HG02678 (cell line): ENCODE data around the gene TP53I3.
"Not testable (repeated sequence)": the region's sequence is repeated elsewhere in the genome, so short reads cannot be mapped to it uniquely, and the experiment has no call there.

ENCODE experiments used
- ATAC-seq: cut with Tn5 transposase; IDR thresholded peaks from one replicate; pipeline ENCODE4 v1.9.1; 2021; ENCODE audit warnings: mild to moderate bottlenecking, moderate library complexity; ENCODE audit not compliant: unreplicated experiment

Gene TP53I3

GRCh38 chr2:24058564-24059271 is 25.9 kb downstream of the TP53I3 start:
- ATAC-seq = no peak

- no peak for ATAC-seq
Observed at GRCh38 chr2:24055750-24056149, 28.9 kb downstream of the TP53I3 start.

GRCh38 chr2:24054366-24055010 is 30.1 kb downstream of the TP53I3 start:
- no peak for ATAC-seq

GRCh38 chr2:24052951-24053350 is 31.7 kb downstream of the TP53I3 start:
- ATAC-seq = no peak

GRCh38 chr2:24051833-24052232 is 32.8 kb downstream of the TP53I3 start:
- ATAC-seq = no peak

- no peak for ATAC-seq
Observed at GRCh38 chr2:24050041-24050979, 34.3 kb downstream of the TP53I3 start.

- no peak for ATAC-seq
Observed at GRCh38 chr2:24049485-24050021, 35.1 kb downstream of the TP53I3 start, which contains the start of gene FKBP1B. TSS of gene FKBP1B (plus strand) at chr2:24049741. CDS start at chr2:24049850, 109 bp downstream.

GRCh38 chr2:24048769-24049484 is 35.7 kb downstream of the TP53I3 start:
- no peak for ATAC-seq

- peak; percentile 11 for ATAC-seq
Observed at GRCh38 chr2:24047703-24048033, 37.0 kb downstream of the TP53I3 start.

- peak; percentile 99 for ATAC-seq
Observed at GRCh38 chr2:24046930-24047702, 37.5 kb downstream of the TP53I3 start, which contains the start of gene WDCP. TSS of gene WDCP (minus strand) at chr2:24047391. CDS start at chr2:24039494, 7,897 bp downstream.

GRCh38 chr2:24046599-24046929 is 38.1 kb downstream of the TP53I3 start:
- ATAC-seq = no peak

GRCh38 chr2:24045511-24046508 is 38.8 kb downstream of the TP53I3 start:
- no peak for ATAC-seq

GRCh38 chr2:24043133-24043532 is 41.5 kb downstream of the TP53I3 start:
- not testable (repeated sequence) for ATAC-seq

- ATAC-seq = no peak
Observed at GRCh38 chr2:24040511-24040910, 44.1 kb downstream of the TP53I3 start.

GRCh38 chr2:24038786-24039499 is 45.7 kb downstream of the TP53I3 start:
- no peak for ATAC-seq
